NCI-H69 (cell line): ENCODE measurements around the gene SPACA7.

Source experiments
- DNase-seq: peaks from one replicate; lab custom pipeline; 2025; lab: John Stamatoyannopoulos, UW

Gene SPACA7

GRCh38 chr13:112448621-112449544 lies 72.7 kb downstream of the SPACA7 start:
- DNase-seq = peak; percentile 48

GRCh38 chr13:112449545-112449930 lies 73.4 kb downstream of the SPACA7 start:
- no peak for DNase-seq

GRCh38 chr13:112450118-112450903 lies 74.2 kb downstream of the SPACA7 start:
- DNase-seq = no peak

GRCh38 chr13:112450904-112451240 lies 74.7 kb downstream of the SPACA7 start:
- DNase-seq = peak; percentile 98

GRCh38 chr13:112451512-112452379 lies 75.6 kb downstream of the SPACA7 start:
- DNase-seq = no peak

- DNase-seq = no peak
Observed at GRCh38 chr13:112452380-112453206, 76.4 kb downstream of the SPACA7 start.

- DNase-seq = no peak
Observed at GRCh38 chr13:112453207-112453829, 77.2 kb downstream of the SPACA7 start.

- DNase-seq = no peak
Observed at GRCh38 chr13:112453874-112454647, 77.9 kb downstream of the SPACA7 start.

DNA sequence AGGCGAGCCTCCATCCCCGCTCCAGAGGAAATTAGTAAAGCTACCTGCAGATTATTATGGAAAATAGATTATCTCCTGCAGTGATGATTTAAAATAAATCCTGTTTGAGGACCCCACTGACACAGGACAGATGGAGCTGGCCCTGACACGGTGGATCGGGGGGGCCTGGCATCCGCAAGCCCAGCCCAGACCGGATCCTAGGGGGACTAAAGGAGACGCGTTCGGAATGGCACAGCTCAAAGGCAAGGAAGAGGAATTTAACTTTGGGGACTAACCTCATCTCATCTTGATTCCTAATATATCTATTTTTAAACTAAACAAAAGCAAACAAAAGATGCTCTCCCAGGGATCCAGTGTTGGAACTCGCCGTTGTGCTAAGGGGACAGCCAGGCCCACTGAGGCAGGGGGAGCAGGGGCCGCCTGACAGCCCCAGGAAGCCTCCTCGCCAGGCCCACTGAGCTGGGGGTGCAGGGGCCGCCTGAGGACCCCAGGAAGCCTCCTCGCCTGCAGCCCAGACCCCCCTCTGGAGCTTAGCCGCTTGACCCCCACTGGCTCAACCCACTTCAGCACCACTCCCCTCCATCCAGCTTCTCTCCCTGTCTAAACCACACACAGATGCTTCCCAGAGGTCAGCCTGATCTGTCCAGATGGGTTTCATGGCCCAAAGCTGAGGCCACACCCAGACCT lies 78.6 kb downstream of the SPACA7 start:
- DNase-seq = no peak

DNA sequence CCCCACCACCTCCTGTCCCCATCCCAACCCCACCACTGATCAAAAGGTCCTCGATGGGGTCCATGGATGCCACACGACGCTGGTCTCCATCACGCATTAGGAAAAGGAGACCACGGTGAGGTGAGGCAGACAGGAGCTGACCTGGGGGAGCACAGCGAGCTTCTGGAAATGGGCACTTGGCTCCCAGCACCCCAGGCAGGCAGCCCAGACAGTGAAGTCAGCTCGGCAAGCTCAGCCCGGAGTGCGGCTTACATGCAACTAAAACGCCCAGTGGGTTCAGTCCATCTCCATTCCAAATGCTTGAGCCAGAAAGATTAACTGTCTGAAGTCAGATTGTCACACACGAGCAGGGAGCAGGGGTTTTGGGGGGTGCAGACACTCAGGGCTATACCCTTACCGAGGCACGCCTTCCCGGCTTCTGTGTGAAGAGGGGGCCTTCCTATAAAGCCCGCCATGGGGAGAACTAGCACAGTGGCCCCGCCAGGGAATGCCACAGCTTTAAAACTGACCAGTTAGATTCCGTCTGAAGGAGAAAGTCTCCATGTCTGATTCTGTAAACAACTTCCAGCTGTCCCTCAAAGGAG lies 79.4 kb downstream of the SPACA7 start:
- DNase-seq = no peak

GRCh38 chr13:112456138-112457056 lies 80.2 kb downstream of the SPACA7 start:
- no peak for DNase-seq

GRCh38 chr13:112457081-112457480 lies 80.9 kb downstream of the SPACA7 start:
- no peak for DNase-seq

DNA sequence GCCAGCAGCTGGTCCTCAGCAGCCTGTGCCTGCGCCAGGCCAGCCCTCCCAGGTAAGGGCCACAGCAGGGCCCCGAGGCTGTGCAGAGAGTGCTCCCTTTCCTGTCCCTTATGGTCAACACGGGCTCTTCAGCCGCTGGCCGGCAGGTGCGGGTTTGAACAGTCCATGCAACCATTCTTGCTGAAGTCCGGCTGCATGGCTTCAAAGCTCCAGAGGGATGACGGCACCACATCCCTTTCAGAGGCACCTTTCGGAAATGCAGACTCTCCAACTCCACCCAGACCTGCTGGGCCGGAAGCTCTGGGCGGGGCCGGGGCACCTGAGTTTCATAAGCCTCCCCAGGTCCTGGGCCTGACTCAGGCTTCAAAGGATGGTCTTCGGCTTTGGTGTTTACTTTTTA lies 81.3 kb downstream of the SPACA7 start:
- peak; percentile 65 for DNase-seq

DNA sequence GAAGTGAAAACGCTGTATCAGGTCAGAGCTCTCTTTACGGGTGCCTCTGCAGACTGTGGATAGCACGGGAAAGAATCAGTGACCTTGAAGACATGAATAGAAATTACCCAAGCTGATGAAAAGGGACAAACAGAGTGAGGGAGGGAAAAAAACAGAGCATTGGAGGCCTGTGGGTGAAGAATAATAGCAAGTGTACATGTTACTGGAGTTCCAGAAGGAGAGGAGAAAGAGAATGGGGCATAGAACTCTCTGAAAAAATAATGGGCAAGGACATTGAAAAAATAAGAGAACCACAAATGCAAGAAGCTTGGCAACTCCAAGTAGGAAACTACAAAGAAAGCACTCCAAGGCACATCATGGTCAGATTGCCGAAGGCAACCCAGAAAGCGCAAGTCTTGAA lies 86.3 kb downstream of the SPACA7 start:
- DNase-seq = no peak

- no peak for DNase-seq
Observed at GRCh38 chr13:112464720-112465119, 88.6 kb downstream of the SPACA7 start.

- no peak for DNase-seq
Observed at GRCh38 chr13:112465251-112466131, 89.3 kb downstream of the SPACA7 start.
